HG02970 (cell line): ENCODE data around the gene FHIT.

ENCODE experiments used
- ATAC-seq: cut with Tn5 transposase; IDR thresholded peaks from one replicate; pipeline ENCODE4 v1.9.1; 2021; ENCODE audit warnings: mild to moderate bottlenecking, moderate library complexity, moderate number of reproducible peaks; ENCODE audit not compliant: unreplicated experiment, low FRiP score

The FHIT gene

GRCh38 chr3:60884005-60884404 lies 367.2 kb downstream of the FHIT start:
- no peak for ATAC-seq

- ATAC-seq, result no peak
Measured at GRCh38 chr3:60877188-60877587, 374.1 kb downstream of the FHIT start.

DNA sequence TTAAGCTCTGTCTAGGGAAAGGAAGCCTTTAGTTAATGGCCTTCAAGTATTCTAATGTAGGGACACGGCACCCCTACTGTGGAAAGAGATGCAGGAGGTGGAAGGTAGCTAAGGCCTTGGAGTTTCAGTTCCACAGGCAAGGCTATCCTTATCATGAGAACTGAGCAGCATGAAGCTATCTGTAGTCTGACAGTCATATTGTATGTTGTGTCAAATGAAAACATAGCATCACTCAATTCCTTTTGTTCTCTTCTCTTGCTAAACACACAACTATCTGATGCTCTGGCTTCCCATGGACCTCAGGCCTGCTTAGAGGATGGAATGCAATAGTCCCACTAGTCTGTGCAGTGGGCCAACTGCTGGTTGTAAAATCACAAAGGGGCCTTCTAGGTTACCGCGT lies 380.9 kb downstream of the FHIT start:
- ATAC-seq, result no peak

- ATAC-seq, result no peak
Measured at GRCh38 chr3:60867200-60867599, 384.1 kb downstream of the FHIT start.

DNA sequence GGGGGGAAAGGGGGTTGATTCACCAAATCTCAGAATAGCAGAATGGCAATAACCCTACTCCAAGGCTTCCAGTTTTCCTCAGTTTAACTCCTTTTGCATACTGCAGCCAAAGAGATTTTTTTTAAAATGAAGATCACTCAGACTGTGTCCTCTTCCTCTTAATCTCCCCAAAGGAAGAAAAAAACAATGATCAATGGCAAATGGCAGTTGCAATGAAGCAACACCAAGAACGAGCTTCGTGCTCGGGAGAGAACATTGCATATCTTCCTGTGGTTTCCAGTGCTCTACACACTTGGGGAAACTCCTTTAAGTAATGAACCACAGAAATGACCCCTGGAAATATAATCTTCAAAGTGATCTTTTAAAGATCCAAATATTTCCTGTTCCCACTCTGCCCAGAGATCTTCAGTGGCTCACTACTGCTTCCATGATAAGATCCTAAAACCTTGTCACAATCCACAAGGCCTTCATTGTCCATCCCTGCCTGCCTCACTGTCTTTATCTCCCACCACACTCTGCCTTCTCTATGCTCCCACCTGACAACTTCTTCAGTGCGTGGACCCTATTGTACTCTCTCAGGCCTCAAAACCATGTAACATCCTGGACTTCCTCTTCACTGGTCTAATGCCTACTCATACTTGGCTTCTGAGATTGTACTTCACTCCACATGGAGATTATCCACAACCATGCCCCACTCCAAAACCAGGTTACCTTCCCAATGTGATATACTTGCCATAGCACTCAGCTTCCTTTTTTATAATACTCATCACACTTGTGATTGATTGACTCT lies 394.8 kb downstream of the FHIT start:
- ATAC-seq, result no peak

GRCh38 chr3:60855250-60855649 lies 396.0 kb downstream of the FHIT start:
- no peak for ATAC-seq

- ATAC-seq, result no peak
Measured at GRCh38 chr3:60854791-60855190, 396.5 kb downstream of the FHIT start.

GRCh38 chr3:60847791-60848190 lies 403.5 kb downstream of the FHIT start:
- no peak for ATAC-seq

DNA sequence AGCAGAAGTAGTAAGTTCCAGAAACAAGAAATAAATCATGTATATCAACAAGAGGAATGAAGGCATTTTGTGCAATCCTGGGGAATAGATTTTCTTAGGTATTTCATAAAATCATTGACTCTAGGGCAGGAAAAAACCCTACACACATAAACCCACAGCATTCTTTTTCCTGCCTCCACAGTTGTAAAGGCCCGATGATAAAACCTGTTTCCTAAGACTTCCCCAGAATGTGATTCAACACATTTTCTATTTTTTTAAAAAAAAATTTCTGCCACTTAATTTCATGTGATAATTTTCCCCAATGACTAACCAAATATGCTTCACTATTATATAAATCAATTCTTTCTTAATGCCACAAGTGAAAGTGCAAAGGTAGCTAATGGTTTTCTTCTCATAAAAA lies 407.0 kb downstream of the FHIT start:
- no peak for ATAC-seq

- no peak for ATAC-seq
Measured at GRCh38 chr3:60841355-60841754, 409.9 kb downstream of the FHIT start.

DNA sequence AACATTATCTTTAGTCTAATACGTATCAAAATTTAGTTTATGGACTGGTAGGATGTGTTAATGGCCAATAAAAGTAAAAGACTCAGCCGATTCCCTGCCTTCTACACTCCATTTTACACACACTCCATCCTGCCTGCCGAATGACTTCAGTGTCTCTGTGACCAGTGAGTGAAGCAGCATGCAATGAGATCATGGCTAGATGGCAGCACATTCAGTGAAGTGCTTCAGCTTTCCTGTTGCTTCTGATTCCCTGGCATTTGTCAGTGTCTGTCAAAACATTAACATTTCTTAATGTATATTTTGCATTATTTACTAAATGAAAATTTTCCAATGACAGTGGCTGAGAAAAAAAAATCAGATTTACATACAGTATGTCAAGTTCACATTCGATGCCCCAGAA lies 412.0 kb downstream of the FHIT start:
- no peak for ATAC-seq

DNA sequence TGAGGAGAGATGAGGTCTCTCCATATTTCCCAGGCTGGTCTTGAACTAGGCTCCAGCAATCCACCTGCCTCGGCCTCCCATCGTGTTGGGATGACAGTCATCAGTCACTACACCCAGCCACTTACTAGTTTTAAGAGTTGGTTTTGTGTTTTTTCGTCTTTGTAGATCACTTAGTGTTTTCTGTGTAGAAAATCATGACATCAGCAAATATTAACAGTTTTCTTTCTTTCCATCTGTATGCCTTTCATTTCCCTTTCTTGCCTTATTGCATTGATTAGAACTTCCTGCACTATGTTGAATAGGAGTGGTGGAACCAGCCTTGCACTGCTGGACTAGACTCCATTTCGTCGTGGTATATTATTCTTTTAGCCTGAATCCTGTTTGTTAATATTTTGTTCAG lies 415.5 kb downstream of the FHIT start:
- no peak for ATAC-seq

- no peak for ATAC-seq
Measured at GRCh38 chr3:60829058-60829457, 422.2 kb downstream of the FHIT start.

- no peak for ATAC-seq
Measured at GRCh38 chr3:60827666-60828065, 423.6 kb downstream of the FHIT start.

- ATAC-seq, result no peak
Measured at GRCh38 chr3:60826511-60826910, 424.7 kb downstream of the FHIT start.

DNA sequence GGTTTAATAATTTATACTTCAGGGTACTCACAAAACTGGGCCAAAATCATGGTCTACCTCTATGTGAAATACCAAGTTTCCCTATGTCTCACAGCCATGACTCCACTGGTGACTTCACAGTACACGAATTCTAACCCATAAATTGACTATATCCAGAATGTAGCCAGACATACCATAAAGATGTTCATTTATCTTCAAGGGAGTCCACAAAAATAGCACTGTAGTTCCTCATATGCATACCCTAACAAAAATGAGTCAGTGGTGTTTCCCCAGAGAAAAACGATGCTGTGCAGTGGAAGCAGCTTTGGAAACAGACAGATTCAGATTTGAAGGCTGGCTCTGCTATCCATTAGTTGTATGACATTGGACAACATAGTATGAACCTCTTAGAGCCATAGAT lies 438.8 kb downstream of the FHIT start:
- no peak for ATAC-seq

DNA sequence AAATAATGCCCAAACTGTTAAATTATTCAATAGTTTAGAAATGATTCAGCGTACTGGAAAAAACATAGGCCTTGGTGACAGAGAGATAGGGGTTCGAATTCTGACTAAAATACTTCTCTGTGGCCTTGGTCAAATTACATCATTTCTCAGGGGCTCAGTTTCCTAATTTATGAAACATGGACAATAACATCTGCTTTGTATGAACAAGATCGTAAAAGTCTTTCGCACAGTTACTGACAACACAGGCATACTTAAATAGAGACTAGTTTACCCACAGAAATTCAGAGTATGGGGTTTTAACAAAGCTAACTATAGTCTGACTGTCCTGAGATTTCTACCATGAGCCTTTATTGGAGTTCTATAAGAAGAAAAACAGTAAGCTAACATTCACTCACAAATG lies 440.4 kb downstream of the FHIT start:
- no peak for ATAC-seq

DNA sequence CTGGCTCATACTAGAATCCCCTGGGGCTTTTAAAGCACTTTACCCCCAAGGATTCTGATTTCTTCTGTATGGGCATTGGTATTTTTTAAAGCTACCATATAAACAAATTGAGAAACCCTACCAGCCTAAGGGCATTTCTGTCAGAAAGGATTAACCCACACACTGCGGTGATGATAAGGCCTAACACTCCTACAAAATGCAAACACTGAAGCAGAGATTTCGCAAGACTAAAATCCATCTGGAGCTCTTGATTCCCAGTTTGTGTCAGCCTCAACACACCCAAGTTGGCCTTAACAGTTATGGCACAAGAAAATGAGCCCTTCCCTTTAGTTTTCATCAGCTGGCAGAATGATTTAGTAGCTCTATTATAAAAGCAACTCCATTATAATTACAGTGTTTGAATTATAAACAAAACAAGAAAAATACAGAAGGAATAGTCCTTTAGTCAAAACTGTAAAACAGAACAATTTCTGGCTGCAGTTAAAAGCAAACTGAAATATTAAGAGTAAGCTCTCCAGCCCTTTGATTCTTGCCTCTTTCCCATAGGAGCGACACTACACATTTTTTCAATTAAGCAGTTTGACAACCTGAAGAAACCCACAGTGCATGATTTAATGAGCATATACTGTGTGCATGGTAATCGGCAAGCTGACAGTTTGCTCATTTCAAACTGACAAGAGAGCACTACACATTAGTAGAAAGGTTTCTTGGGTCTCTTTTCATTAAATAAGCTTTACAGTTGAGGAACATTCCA lies 441.2 kb downstream of the FHIT start:
- ATAC-seq, result no peak

DNA sequence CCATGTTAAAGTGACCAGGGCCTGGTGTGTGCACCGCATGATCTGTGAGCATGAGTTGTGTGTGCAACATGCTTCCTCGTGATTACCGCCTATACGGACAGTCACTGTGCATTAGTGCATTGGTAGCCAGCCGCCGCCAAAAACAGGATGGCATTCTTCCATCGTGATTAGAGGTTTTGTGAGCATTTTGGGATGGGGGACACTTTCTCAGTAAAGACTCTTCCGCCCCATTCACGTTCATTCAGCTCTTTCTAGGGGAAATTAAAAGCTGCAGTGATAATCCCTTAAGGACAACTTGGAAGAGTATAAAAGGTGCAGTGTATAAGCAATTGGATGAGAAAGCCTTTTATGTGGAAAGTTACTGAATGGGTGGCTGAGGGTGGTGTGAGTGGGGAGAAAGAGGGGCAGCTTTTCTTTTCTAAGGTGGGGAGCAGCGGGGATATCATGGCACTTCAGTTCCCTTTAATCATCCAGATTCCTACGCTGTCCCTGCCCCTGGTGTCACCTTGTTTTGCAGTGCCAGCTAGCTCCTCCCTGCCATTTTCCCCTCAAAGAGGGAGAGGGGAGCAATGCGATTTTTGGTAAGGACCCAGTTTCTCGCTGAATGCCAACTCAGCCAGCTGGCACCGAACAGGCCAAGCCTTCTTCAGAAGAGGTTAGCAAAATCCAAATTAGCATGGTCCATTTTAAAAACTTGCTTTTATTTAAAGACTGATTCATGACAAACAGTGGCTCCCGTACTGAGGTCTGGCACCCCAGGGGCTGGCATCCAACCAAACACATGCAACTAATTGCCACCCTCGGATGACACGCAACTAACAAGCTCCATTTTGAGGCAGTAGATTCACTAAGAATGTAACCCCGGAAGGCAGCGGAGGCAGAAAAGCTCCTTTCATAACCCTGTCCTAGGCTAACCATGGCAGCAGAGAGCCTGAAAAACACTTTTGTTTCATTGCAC lies 447.8 kb downstream of the FHIT start:
- ATAC-seq, result no peak

DNA sequence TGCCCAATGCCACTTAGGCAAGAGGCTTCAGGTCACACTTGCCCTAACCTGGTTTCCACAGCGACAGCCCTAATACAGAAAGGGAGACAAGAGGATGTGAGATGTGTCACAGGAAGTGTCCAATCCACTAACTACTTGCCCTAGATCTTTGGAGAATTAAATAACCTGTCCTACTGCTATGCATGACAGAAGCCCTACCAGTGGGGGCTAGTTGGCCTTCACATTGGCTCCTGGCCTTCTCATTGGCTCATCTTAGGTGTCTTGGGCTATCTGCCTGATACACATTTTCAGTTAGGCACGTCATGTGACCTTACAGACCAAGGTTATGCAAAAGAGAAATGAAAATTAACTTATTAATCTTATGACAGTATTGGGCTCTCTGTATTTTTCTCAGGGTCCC lies 449.9 kb downstream of the FHIT start:
- no peak for ATAC-seq

- ATAC-seq, result no peak
Measured at GRCh38 chr3:60798456-60798855, 452.8 kb downstream of the FHIT start.
